IPS-NIHi11 (cell line): ENCODE data around the gene NCOA4.
"Not testable (repeated sequence)": the region's sequence is repeated elsewhere in the genome, so short reads cannot be mapped to it uniquely, and the experiment has no call there.

Source experiments
- DNase-seq: peaks from one replicate; pipeline ENCODE4 v3.0.0; 2012; ENCODE audit warnings: mixed read lengths, low spot score

NCOA4 gene

DNA sequence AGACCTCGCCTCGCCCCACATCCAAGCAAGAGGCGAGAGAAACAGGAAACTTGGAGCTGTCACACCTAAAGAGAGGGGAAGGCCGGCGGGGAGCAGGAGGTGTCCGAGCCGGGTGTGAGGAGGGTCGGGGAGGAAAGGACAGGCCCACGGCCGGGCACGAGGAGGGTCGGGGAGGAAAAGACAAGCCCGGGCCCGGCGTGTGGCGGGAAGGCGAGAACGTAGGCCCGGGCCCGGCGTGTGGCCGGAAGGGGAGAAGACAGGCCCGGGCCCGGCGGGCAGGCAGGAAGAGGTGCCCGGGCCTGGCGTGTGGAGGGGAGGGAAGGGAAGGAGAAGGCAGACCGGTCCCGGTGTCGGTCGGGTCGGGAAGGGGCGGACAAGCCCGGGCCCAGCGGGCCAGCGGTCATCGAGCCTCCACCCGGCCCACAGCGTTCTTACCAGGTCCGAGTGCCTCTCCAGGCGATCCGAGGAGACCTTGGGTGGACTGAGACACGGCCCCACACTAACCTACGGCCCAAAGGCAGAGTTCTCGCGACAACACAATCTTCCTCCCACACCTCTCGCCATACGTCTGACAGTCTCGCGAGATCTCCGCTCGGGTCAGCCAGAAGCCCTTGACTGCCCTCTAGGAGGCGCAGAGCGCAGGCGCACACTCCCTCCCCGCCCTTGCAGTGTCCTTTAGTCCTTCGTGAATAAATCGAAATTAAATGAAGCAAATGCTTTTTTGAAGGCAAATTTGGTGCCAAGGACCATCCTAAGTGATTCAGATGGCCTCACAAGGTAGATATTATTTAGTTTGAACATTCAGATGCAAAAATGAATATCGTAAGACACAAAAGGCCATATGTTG, at the start of gene NCOA4:
NCOA4 (minus strand) TSS at position 533 of the 847 bp plus-strand sequence. CDS start 13,943 bp downstream, outside the sequence.
- peak; percentile 96 for DNase-seq

DNA sequence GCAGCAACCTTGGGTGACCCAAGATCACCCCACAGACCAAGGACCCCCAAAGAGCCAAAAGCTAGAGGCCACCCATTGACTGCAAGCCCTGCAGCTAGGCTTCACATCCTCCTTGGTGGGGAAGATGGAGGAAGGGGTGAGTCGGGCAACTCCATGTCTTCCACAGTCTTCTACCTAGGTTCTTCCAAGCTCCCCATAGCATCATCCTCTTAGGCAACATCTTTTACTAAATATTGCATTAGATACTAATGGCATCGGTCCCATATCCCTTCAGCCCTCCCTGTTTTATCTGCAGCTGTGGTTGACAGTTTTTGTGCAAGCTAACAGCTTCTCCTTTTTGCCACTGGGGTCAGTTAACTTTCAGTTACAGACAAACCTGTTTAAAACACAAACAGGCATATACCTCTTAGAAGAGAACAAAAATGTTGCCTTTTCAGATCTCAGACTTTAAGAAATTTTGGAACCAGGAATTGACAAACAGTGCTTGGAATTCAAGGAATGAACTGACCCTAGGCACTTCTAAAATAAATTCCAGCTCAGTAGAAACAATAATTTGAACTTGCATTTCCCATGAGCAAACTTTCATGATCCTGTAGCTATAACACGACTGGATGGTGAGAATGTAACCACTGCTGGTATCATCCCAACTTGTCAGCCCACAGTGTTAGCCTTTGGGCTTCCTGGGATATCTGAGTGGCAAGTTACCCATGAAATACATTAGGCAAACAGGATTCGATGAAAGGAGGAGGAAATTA, 49.6 kb upstream of the NCOA4 start:
- DNase-seq, result no peak

DNA sequence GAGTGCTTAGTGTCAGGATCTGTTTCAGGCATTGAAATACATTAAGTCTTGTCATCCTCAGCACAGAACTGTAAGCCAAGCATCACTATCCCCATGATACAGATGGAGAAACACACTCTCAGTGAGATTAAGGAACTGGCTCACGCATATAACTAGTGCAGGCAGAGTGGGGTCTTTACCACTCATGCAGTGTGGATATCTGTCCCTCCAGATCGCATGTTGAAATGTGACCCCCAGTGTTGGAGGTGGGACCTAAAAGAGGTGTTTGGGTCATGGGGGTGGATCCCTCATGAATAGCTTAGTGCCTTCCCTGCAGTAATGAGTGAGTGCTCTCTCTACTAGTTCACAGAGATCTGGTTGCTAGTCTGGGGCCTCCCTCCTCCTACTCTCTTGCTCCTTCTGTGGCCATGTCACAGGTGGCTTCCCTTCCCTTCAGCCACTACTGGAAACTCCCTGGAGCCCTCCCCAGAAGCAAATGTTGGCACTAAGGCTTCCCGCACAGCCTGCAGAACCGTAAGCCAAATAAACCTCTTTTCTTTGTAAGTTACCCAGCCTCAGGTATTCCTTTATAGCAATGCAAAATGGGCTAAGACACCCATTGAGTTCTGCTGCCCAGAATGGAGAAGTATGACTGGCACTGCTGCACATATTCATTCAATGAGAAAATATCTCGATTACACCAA, 47.4 kb upstream of the NCOA4 start:
- no peak for DNase-seq

DNA sequence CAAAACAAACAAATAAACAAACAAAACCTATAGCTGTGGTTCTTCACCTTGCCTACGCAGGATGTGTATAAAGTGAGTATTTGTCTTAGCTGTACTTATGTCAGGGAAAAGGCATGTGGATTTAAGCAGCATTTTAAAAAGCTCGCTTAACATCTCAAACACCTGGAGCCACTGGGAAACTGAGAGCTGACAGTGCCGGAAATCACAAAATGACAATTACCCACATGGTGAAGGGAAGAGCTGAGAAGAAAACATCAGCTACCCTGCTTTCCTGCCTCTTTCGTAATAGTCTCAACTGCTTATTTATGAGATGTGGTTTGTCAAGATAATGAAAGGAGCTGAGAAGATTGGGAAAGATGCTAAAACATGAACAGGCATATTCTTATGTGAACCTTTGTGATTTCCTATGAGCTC, 46.7 kb upstream of the NCOA4 start:
- no peak for DNase-seq

DNA sequence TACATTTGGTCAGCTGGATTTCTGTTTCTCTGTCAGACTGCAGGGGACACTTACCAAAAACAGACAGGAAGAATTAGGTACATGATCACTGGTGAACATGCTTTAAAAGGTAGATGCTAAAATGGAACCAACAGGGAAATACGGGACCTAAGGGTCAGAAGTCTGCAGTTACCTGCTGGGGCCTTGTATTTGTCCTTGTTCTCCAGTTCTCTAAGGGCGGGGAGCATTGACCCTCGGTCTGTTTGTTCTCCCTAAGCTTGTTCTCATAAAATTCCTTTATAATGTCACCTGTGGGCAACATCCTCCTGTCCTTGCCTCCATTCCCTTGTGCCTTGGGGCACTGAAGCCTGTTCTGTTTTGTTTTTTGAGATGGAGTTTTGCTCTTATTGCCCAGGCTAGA, 45.4 kb upstream of the NCOA4 start:
- no peak for DNase-seq

DNA sequence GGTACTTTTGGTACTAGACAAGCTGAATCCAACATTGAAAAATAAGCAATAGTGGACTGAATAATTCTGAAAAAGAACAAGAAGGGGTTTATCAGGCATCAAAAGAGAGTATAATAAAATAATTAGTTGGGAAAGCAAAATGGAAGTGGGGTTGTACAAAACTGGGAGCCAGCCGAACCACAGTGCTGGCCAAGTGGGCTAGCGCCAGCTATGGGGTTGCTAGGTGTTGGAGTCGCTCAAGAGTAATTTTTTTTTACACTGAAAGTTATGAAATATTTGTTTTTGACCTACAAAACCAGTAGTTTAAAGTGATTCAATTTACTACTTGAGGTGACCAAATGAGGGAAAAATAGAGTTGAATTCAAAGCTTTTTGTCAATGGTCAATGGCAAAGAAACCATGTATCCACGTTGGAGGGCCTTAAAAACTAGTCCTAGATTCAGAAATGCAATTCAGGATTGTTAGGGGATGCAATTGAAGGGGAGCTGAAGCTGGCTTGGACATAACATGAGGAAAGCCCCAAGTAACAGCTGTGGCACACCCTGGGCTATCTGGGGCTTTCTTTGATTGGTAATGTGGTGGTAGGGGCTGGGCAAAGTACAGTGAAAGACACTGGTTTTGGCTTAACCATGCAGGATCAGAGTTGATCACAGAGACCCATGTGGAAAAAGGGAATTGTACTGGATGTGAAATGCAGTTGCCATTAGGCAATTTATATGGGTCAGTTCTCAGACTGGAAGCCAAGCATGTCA, 43.9 kb upstream of the NCOA4 start:
- DNase-seq, result no peak

DNA sequence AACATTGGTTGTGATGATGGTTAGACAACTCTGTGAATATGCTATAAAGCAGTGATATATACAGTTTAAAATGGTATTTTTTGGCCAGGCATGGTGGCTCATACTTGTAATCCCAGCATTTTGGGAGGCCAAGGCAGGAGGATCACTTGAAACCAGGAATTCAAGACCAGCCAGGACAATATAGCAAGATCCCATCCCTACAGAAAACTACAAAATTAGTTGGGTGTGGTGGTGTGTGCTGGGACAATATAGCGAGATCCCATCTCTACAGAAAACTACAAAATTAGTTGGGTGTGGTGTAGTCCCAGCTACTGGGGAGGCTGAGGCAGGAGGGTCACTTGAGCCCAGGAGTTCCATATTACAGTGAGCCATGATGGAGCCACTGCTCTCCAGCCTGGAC, 43.1 kb upstream of the NCOA4 start:
- no peak for DNase-seq

DNA sequence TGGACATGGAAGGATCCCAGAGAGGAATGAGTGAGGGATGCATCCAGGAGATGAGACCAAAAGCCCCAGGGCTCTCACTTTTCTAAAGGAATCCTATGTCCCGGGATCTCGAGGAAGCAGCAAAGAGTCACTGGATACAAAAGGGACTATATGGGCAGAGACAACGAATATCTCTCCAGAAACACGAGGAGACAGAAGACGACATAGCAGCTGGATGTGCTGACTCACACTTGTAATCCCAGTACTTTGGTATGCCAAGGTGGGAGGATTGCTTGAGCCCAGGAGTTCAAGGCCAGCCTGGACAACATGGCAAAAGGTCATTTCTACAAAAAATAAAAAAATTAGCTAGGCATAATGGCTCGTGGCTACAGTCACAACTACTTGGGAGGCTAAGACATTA, 40.3 kb upstream of the NCOA4 start:
- DNase-seq, result no peak

DNA sequence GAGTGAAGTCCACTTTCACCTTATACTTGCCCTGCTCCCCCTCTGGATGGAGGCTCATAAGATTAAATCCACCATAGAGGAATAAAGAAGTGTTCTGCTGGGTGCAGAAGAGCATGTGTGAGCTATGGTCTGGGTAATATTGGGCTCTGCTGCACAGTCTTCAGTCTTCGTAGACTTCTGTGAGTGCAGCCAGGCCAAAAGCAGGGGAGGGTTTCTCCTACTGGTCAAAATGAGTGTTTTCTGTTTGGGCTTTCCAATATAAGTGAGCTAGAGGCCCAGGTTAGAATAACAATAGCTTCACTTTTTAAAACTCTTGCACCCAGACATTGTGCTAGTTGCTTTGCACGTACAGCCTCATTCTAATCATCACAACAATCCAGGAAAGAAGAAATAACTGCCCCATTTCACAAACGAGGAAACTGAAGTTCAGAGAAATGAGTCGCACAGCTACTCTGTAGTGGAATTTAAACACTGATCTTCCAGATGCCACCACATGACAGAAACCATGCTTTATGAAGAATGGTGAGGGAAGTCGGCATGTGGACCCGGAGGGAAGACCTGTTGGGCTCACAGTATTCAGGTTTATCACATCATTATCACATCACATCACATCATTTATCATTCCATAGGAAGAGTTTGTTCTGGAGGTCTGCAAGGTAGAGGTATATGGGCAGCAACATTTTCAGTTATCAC, 39.5 kb upstream of the NCOA4 start:
- no peak for DNase-seq

DNA sequence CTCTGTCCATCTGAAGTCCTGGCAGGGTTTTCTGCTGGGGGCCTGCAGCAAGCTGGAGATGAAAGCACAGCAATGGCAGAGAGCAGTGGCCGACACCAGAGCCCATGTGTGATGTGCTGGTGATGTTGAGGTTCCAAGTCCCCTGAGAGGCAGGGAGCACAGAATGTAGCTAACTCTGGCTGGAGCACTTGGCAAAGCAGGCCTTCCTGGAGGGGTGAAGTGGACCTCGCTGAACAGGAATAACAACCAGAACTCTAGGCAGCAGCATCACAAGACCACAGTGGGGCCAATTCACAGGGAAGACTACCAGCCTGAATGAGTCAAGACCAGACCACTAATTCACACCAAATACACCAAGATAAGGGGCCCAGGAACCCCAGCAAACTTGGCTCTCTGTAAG, 38.5 kb upstream of the NCOA4 start:
- DNase-seq, result no peak

DNA sequence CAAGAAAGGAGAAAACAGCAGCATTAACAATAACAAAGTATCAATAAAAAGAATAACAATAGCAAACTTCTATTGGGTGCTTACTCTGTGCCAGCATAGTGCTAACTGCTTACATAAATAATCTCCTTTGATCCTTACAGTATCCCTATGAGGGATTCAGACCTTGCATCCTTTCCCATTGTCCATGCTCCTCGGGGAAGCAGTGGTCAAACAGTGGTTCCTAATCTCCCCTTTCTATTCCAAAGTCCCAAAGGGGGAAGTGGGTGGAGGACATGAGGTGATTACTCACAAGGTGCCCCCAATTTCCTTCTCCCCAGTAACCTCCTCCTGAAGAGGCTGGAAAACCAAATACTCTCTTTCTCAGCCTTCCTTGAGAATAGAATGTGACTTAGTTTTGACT, 37.7 kb upstream of the NCOA4 start:
- DNase-seq, result no peak

DNA sequence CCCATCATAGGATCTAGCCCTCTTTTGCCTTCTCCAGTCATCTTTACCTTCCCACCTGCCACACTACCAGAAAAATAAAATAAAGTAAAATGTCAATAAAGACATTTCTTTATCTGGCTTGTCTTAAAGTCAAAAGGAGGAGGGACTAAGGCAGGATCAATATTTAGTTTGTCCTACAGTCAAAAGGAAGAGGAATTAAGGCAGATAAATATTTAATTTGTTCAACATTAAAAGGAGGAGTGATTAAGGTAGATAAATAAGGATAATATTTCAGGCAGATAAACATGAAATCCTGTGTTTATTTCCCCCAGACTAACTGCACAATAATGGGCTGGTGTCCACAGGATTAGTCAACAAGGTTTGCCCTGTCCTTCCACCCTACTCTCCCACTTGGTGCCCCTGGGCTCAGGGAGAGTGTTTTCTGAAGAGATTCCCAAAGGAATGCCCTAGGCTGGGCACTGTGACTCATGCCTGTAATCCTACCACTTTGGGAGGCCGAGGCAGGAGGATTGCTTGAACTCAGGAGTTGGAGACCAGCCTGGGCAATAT, 33.9 kb upstream of the NCOA4 start:
- DNase-seq, result no peak

DNA sequence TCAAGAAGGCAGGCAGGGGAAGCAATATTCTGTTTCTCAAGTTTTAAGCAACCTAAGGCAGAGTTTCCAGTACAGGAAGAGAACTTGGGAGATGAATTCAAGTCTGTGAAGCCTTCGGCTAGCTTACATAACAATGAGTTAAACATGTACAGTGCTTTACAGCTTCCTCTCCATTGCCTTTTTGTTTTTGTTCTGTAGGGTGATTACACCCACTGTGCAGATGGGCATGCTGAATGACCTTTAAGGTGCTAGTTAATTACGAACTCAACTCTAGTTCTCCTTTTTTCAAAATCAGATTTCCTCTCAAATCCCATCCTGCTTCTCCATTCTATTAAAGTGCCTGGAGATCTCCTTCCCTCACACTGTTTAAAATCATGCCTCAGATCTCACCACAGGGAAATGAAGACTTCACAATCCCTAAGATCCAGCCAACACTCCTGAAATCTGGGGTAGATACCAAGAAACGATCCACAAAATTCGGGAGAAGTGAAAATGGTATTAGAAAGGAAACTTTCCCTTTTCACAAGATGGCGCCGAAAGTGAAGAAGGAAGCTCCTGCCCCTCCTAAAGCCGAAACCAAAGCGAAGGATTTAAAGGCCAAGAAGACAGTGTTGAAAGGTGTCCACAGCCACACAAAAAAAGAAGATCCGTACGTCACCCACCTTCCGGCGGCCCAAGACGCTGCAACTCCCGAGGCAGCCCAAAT, 32.5 kb upstream of the NCOA4 start:
- no peak for DNase-seq

DNA sequence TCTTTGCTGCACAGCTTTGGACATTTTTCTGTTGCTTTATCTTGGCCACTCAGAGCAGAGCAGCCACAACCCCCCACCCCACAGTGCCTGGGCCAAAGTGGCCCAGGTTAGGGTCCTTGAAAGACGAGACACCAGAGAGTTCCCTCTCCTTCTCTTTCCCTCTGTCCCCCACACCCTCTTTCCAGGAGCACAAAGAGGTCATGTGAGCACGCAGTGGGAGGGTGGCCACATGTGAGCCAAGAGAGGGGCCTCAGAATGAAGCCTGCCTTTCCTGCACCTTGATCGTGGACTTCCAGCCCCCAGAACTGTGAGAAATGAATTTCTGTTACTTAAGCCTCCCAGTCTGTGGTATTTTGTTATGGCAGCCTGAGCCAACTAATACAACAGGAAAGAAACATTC, 30.3 kb upstream of the NCOA4 start:
- DNase-seq, result no peak

DNA sequence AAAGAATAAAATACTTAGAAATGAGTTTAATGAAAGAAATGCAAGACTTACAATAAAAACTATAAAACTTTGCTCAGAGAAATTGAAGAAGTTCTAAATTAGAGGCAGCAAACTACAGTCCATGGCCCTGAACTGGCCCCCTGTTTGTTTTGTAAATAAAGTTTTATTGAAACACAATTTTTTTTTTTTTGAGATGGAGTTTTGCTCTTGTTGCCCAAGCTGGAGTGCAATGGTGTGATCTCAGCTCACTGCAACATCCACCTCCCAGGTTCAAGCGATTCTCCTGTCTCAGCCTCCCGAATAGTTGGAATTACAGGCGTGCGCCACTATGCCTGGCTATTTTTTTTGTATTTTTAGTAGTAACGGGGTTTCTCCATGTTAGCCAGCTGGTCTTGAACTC, 27.5 kb upstream of the NCOA4 start:
- DNase-seq, result not testable (repeated sequence)

DNA sequence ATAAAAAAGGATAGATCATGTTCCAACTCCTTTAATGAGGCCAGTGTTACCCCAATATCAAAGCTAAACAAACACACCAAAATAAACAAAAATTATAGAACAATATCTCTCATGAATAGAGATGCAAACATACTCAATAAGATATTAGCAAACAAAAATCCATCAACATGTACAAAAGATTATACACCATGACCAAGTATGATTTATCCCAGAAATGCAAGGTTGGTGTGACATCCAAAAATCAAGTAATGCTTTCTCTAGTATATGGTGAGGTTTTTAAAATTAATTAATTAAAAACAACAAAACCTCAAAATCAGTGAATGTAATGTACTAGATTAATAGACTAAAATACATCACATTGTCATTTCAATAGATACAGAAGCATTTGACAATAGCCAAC, 26.6 kb upstream of the NCOA4 start:
- DNase-seq, result no peak

DNA sequence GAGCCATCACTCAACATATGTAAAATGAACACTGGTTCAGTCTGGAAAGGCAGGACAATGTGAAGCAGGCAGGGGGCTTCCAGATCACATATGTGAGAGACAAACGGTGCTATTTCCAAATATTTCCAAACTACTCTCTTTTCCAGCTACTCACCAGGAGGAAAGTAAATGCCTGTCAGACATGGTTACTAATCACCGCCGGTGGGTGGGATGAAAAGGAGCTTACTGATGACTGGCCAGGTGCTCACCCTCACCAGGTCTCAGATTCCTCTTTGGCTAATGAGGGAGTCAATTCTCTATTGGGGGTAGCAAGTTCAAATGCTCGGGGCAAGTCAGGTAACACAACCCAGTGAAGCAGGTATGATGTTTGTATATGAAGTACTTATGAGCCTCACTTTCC, 25.3 kb upstream of the NCOA4 start:
- DNase-seq, result no peak

DNA sequence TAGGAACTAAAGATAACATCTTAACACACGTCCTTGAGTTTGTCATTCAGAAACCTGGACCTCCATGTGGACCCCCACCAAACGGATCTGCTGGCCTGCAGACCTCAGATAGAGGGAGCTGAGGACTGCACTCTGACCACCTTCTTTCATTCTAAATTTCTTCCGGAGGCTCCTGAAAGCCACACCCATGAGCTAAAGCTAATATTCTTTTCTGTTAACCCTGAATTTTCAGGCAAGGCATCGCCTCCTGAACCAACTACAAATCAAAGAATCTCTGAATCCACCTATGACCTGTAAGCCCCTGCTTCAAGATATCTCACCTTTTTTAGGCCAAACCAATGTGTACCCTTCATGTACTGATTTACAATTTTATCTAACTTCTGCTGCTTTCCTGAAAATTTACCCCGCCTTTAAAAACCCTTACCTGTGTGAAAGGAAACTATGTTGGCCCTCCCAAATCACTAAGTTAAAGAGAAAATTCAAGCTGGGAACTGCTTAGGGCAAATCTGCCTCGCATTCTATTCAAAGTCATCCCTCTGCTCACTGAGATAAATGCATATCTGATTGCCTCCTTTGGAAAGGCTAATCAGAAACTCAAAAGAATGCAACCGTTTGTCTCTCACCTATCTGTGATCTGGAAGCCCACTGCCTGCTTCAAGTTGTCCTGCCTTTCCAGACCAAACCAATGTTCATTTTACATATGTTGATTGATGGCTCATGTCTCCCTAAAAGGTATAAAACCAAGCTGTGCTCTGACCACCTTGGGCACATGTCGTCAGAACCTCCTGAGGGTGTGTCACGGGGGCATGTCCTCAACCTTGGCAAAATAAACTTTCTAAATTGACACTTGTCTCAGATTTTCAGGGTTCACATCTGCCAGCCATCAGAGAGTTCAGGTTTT, 23.4 kb upstream of the NCOA4 start:
- no peak for DNase-seq

DNA sequence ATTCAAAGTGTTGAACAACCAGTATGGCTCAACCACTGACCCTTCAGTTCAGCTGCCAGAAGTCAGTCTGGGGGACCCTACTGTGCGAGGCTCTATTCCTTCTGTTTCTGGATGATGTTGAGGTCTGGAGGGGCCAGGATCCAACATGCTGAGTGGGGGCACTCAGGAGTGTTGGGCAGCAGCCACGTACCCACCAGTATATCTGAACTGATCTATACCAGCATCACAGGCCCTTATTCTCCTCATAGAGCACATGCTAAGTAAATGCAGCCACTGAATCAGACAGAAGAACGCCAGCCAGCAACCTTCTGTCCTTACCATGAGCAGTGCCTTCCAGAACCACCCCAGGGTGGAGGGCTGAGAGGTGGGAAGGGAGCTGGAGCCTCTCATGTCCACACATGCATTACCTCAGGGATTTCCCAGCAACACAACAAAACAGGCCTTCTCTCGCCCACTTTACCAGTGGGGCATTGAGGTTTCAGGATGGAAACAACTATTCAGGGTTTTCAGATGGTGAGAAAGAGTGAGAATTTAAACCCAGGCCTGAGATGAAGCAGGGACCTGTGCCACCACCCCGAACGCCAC, 22.5 kb upstream of the NCOA4 start:
- DNase-seq, result no peak
